Hepatocyte (in vitro differentiated cells): ENCODE measurements around the gene EXOC4. TPM values are rescaled to one million over a fixed set of nuclear protein-coding genes. Genes with fewer than 3 reads are reported as not detected.

Experiments used
- DNase-seq: peaks from one replicate; pipeline ENCODE4 v3.0.0-alpha.2; 2016; ENCODE audit warnings: low spot score
- H2AFZ ChIP-seq: fragments of 200-600 bp; sonication (generic); 2 replicates; pipeline ENCODE4 v1.6.0; 2016; ENCODE audit warnings: antibody characterized with exemption, mild to moderate bottlenecking
- H3K27ac ChIP-seq: fragments of 200-600 bp; sonication (generic); 2 replicates; pipeline ENCODE4 v1.5.1; 2016; ENCODE audit warnings: mild to moderate bottlenecking
- H3K27me3 ChIP-seq: fragments of 200-600 bp; sonication (generic); 2 replicates; pipeline ENCODE4 v1.6.1; 2016
- H3K36me3 ChIP-seq: fragments of 200-600 bp; sonication (generic); replicated peaks from 2 replicates; pipeline ENCODE4 v1.5.1; 2016; ENCODE audit warnings: low read depth; ENCODE audit not compliant: insufficient read depth
- H3K4me1 ChIP-seq: fragments of 200-600 bp; sonication (generic); 2 replicates; pipeline ENCODE4 v1.5.1; 2016; ENCODE audit warnings: mild to moderate bottlenecking, moderate library complexity; ENCODE audit not compliant: insufficient read depth
- H3K4me2 ChIP-seq: fragments of 200-600 bp; sonication (generic); 2 replicates; pipeline ENCODE4 v1.6.0; 2016
- H3K4me3 ChIP-seq: fragments of 200-600 bp; sonication (generic); 2 replicates; pipeline ENCODE4 v1.5.1; 2016; ENCODE audit warnings: mild to moderate bottlenecking
- H3K79me2 ChIP-seq: fragments of 200-600 bp; sonication (generic); 2 replicates; pipeline ENCODE4 v1.6.0; 2017; ENCODE audit warnings: mild to moderate bottlenecking
- H3K9me2 ChIP-seq: fragments of 200-600 bp; sonication (generic); replicated peaks from 2 replicates; pipeline ENCODE4 v1.6.0; 2017; ENCODE audit warnings: mild to moderate bottlenecking; ENCODE audit not compliant: insufficient read depth
- H3K9me3 ChIP-seq: fragments of 200-600 bp; sonication (generic); 2 replicates; pipeline ENCODE4 v1.5.1; 2016; ENCODE audit warnings: low read depth, mild to moderate bottlenecking
- H4K20me1 ChIP-seq: fragments of 200-600 bp; sonication (generic); 2 replicates; pipeline ENCODE4 v1.6.0; 2016; ENCODE audit warnings: mild to moderate bottlenecking; ENCODE audit not compliant: insufficient read depth, poor library complexity, severe bottlenecking
- EZH2 ChIP-seq: fragments of 200-600 bp; sonication (generic); IDR thresholded peaks from 2 replicates; pipeline ENCODE4 v1.6.1; 2016; ENCODE audit warnings: antibody characterized with exemption, mild to moderate bottlenecking, borderline replicate concordance
- EZH2phosphoT487 ChIP-seq: fragments of 200-600 bp; sonication (generic); IDR thresholded peaks from one replicate; pipeline ENCODE4 v1.6.1; 2018; ENCODE audit warnings: antibody characterized with exemption, mild to moderate bottlenecking, low read depth, moderate library complexity; ENCODE audit not compliant: unreplicated experiment, severe bottlenecking
- WGBS: methylation state at CpG from one replicate; pipeline ENCODE4 v1.1.6; 2016; ENCODE audit warnings: low lambda C conversion rate; ENCODE audit errors: missing lambda C conversion rate; 5-methylcytosine and 5-hydroxymethylcytosine counted together
- polyA plus RNA-seq: library from polyadenylated mRNA; unstranded; fragments of >200 nt; fragmentation: Nextera tagmentation; extraction: Ambion mirVana; gene quantifications from 2 replicates; pipeline ENCODE4 v1.2.1, GENCODE V29; 2016
- total RNA-seq: library from RNA; depleted of rRNA; stranded (reverse); fragments of >200 nt; gene quantifications from 2 replicates; pipeline ENCODE4 v1.2.3, GENCODE V29; 2014
- TF ChIP-seq, protein P1 (sequence below): fragments of 200-600 bp; sonication (generic); IDR thresholded peaks from 2 replicates; pipeline ENCODE4 v1.5.1; 2016; ENCODE audit warnings: antibody characterized with exemption, mild to moderate bottlenecking; ENCODE audit not compliant: poor library complexity

Gene EXOC4
- total and polyA plus RNA-seq, 2 experiments from 2014 or later = 34.8 to 56.1 TPM

DNA sequence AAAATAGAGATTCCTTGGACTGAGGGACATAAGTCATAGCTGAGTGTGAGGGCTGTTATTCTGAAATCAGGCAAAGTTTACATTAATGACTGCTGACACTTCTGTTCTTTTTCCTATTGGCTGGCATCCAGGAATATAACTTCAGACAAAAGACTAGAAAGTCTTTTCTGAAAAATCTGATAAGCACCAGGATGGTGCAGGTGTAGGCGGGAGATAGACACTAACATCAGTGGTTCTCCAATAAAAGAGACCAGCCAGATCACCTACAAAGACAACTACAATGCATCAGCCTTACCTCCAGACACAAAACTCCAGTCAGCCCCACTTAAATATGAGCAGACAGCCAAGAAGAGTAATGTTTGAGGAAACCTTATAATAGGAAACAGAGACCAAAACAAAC lies 705.9 kb downstream of the EXOC4 start:
- no peak overlapping the region for H3K27ac ChIP-seq
- no peaks in the 10 kb centered on the region for H3K9me2 ChIP-seq
- H3K4me2 ChIP-seq = no peak overlapping the region
- no peaks in the 10 kb centered on the region for H3K4me1 ChIP-seq
- DNase-seq = no peak
- H3K9me3 ChIP-seq = no peaks in the 10 kb centered on the region
- 90% methylated on average over 1 of the region's 1 CpG for WGBS
- no peaks in the 10 kb centered on the region for H3K36me3 ChIP-seq
- no peak overlapping the region for H3K4me3 ChIP-seq
- H4K20me1 ChIP-seq = no peaks in the 10 kb centered on the region
- no peaks in the 10 kb centered on the region for H3K27me3 ChIP-seq
- H3K79me2 ChIP-seq = no peaks in the 10 kb centered on the region
- TF ChIP-seq EZH2 = no peak
- TF ChIP-seq, protein P1, sequence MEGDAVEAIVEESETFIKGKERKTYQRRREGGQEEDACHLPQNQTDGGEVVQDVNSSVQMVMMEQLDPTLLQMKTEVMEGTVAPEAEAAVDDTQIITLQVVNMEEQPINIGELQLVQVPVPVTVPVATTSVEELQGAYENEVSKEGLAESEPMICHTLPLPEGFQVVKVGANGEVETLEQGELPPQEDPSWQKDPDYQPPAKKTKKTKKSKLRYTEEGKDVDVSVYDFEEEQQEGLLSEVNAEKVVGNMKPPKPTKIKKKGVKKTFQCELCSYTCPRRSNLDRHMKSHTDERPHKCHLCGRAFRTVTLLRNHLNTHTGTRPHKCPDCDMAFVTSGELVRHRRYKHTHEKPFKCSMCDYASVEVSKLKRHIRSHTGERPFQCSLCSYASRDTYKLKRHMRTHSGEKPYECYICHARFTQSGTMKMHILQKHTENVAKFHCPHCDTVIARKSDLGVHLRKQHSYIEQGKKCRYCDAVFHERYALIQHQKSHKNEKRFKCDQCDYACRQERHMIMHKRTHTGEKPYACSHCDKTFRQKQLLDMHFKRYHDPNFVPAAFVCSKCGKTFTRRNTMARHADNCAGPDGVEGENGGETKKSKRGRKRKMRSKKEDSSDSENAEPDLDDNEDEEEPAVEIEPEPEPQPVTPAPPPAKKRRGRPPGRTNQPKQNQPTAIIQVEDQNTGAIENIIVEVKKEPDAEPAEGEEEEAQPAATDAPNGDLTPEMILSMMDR = no peak
- no peak for TF ChIP-seq EZH2phosphoT487
- no peak overlapping the region for H2AFZ ChIP-seq

DNA sequence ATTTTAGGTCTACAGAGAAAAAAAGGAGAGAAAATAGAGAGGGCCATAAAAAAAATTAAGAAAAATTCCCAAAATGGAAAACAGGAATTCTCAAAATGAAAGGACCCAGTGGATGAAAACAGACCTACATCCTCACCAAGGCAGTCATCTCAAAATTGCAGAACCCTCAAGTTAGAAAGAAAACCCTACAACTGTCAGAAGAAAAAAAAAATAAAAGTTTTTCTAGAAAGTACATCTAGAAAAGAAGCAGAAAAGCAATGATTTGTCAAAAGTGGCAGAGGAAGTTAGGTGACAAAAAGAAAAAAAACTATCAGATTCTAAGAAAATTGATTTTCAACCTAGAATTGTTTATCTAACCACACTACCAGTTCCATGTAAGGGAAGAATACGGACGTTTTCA lies 706.6 kb downstream of the EXOC4 start:
- Histone ChIP-seq H2AFZ (no peak overlapping the region), H3K27me3 (no peaks in the 10 kb centered on the region), H3K4me1 (no peaks in the 10 kb centered on the region), H3K79me2 (no peaks in the 10 kb centered on the region), H3K9me2 (no peaks in the 10 kb centered on the region), H3K4me3 (no peak overlapping the region), H3K4me2 (no peak overlapping the region), H3K27ac (no peak overlapping the region), H4K20me1 (no peaks in the 10 kb centered on the region), H3K36me3 (no peaks in the 10 kb centered on the region), H3K9me3 (no peaks in the 10 kb centered on the region)
- no peak for TF ChIP-seq EZH2phosphoT487
- no peak for TF ChIP-seq EZH2
- DNase-seq = no peak
- 96% methylated on average over 2 of the region's 2 CpGs for WGBS

DNA sequence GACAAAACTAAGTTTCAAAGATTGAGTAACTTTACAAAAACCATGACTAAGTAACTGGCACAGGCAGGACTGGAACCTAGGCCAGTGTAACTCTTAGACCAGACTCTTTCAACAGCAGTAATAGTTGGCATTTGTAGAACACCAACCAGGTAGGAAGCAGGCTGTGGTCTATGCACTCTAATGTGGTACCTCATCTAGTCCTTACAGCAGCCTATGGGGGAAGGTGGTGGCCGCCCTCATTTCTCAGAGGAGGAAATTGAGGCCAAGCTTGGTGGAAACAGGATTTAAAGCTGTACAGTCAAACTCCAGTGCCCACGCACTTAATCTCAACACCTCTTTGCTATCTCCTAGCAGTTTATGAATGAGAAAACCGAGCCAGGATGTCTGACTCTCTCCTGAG lies 708.8 kb downstream of the EXOC4 start:
- Histone ChIP-seq H3K9me3 (no peaks in the 10 kb centered on the region), H3K27ac (no peak overlapping the region), H3K9me2 (no peaks in the 10 kb centered on the region), H2AFZ (no peak overlapping the region), H3K79me2 (no peaks in the 10 kb centered on the region), H3K4me1 (no peaks in the 10 kb centered on the region), H4K20me1 (no peaks in the 10 kb centered on the region), H3K4me3 (no peak overlapping the region), H3K27me3 (no peaks in the 10 kb centered on the region), H3K36me3 (no peaks in the 10 kb centered on the region), H3K4me2 (no peak overlapping the region)
- DNase-seq = no peak
- no peak for TF ChIP-seq EZH2
- TF ChIP-seq, protein P1 = no peak
- 88% methylated on average over 3 of the region's 3 CpGs for WGBS

DNA sequence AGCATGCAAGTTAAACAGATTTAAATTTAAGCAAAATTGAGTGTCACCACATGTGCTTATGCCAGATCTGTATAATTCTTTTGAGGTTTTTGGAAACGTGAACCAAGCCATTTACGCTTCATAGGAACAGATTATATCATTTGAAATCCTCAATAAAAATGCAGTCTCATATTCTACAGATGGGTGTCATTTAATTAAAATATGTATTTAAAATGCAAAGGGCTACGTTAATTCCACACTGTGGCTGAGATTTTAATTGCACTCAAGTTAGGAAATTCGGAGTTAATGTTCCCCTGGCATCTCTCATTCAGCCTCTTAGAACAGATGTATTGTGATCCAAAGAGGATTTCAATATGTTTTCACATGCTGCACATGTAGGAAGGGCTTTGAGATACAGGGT lies 709.8 kb downstream of the EXOC4 start:
- H3K4me1 ChIP-seq = no peaks in the 10 kb centered on the region
- no peaks in the 10 kb centered on the region for H3K36me3 ChIP-seq
- H3K4me3 ChIP-seq = no peak overlapping the region
- H3K4me2 ChIP-seq = no peak overlapping the region
- no peaks in the 10 kb centered on the region for H3K9me3 ChIP-seq
- H3K79me2 ChIP-seq = no peaks in the 10 kb centered on the region
- H4K20me1 ChIP-seq = no peaks in the 10 kb centered on the region
- no peak for DNase-seq
- H3K9me2 ChIP-seq = no peaks in the 10 kb centered on the region
- WGBS = 95% methylated on average over 4 of the region's 4 CpGs
- H2AFZ ChIP-seq = no peak overlapping the region
- no peak overlapping the region for H3K27ac ChIP-seq
- TF ChIP-seq, protein P1 = no peak
- no peak for TF ChIP-seq EZH2
- TF ChIP-seq EZH2phosphoT487 = no peak
- no peaks in the 10 kb centered on the region for H3K27me3 ChIP-seq
